Measurements from ENCODE around the gene LYZL2.

The LYZL2 gene

DNA sequence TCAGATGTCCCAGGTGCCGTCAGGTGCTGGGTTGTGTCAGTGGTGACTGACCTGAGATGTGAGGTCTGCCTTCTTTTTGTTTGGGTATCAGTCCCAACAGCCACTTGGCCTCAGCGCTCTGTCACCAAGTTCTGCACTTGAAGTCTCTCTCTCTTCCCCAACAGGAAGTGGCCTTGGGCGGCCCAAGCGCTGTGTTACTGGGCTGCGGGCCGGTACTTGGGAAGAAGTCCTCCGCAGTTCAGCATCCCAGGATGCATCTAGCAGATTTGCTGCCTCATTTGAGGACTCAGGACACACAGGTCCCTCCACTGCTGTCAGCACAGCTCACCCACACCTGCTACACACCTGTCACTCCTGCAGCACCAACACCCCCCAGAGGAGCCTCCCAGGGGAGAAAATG lies 40.1 kb downstream of the LYZL2 start:
- no peak for DNase-seq

DNA sequence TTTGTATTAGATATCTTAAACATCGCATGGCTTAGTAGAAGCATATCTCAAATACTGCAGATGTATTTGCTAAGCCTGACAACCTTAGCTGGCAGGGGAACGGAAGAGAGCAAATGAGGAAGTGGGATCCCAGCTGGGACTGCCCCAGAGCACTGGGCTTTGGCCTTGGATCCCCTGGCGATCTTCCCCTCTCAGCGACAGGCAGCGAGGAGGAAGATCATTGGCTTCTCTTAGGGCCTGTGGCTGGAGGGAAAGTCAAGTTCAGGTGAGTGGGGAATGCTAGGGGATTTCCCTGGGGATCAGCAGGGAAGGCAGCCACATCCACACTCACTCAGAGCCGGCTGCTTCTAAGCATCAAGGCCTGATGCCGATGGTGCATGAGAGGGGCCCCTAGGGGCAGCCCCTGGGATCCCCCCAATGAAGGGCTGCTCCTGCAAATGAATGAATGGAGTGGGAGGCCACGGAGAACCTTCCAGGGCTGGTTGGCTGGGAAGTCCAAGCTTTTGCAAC lies 42.0 kb downstream of the LYZL2 start:
- DNase-seq = no peak

DNA sequence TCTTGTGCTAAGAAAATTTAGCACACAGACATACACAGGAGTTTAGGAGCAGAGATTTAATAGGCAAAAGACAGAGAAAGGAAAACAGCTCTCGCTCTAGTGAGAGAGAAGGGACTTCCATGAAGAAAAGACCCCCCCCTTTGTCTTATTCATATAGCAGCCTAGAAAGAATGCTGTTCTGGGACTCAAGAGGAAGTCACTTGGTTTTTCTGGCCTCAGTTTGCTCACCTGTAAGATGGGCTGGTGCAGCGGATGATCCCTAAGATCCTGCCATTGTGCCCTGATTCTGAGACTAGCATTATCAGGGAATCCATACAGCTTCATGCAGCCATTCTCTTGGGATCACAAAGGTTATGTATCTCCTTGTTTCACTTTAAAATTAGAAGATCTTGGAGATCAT lies 42.7 kb downstream of the LYZL2 start:
- DNase-seq = no peak

DNA sequence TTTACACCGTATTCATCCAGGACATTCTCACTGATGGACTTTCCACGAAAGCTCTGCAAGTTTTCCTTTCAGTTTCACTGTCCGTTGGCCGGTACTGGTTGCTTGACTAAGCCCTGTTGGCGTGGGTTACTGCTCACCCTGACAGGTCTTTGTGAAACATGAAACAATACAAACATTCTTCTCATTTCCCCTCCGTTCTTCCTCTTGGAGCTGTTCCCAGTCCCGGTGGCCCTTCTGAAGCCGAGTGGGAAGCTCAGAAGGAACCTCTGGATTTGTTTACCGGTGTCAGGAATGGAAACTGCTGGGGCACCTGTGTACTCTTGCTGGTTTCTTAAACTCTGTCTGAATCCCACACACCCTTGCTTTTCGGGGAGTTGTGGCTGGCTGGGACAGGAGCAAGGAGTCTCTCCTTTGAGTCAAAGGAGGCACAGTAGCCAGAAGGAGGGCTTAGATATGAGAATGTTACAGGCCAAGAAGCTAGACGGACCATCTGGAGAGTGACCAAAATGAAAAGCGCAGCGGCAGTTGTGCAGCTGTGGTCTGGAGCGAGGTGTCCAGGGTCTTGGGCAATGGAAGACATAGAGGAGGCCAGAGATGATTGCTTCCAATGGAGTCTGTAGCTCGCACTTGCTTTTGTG lies 45.7 kb downstream of the LYZL2 start:
- DNase-seq = no peak

DNA sequence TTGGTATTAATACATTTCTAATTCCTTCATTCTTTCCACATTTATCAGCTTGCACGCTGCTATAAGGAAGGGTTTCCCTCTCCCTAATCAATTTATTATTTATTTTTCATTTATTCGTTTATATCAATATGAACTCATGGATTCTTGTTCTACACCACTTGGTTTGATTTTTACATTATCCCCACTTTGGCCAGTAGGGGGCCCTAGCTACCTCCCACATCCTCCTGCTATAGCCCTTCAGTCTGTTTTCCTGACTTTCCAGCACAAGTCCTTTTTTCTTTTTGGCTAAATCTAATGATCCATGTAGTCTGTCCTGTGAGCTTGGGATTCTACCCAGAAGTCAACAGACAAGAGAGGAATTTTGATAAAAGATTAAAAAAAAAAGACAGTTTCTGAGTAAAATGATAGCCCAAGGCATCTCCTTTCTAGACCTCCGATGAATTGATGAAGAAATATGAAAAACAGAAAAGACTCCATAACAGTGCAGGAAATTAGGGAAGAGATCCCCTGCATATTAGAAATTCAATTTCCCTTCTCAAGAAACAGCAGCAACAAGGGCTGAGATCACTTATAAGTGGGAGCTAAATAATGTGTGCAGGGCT lies 47.7 kb downstream of the LYZL2 start:
- DNase-seq = no peak

DNA sequence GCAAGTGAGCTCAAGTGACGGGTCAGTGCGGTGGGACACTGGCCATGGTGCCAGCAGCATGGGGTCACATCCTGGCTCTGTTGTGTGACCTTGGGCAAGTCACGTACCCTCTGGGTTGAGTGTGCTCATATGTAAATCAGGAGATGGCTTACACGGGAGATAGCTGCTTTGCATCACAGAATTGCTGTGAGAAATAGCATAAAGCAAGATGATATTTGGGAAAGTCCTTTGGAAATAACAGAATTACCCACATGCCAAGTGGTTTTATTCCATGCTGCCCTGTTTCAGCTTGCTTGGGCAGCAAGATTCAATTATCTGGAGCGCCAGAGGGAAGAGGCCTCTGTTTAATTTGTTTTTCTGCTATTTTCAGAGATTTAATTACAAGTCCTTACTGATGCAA lies 48.9 kb downstream of the LYZL2 start:
- DNase-seq = no peak

DNA sequence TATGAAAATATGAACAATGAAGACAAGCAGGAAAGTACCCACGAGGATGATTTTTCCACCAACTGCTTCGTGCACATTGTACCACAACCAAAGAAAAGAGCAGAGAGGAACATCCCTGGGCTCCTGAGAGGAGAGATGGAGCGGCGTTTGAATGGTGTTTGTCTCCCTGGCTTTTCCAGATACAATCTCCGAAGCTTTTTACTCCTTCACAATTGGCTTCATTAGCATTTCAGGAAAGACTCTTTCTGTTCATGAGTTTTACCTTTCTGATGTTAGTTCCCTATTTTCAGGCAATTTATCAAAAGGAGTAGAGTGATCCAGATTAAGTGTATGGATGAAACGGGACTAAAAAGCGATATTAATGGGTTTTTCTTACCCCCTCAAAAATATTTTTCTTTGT lies 49.3 kb downstream of the LYZL2 start:
- no peak for DNase-seq

DNA sequence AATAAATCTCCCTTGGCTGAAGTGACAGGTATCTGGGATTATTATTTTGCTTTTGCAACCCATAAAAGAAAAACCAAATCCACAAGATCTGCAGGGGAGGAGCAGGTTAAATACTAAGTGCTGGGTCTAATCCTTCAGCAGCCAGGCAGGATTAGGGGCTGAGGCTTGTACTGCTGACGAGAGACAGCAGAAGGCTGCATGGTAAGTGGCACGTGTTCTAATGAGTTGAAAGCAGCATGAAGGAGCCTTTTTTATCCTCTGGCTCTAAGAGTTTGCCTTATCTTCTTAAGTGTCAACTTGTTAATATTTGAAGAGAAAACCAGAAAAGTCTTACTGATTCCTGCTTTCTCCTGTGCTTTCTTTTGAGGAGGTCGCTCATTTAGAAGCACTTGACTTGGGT lies 50.0 kb downstream of the LYZL2 start:
- no peak for DNase-seq

DNA sequence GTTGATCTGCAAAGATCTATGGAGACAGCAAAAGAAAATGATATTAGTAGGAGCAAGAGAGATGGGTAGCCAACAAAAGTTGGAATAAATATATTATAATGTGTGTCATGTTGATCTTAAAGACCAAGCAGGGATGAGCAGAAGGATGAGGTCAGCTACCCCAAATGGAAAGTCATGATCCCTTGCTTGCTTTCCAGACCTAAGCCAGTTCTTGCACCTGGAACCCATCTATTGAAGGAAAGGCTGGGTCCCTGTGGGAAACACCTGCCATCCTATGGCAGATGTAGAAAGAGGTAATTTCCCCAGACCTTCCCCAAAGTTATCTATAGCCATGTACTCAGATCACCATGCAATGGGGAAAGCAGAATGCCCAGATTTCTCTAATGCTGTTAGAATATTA lies 52.5 kb downstream of the LYZL2 start:
- DNase-seq = no peak

DNA sequence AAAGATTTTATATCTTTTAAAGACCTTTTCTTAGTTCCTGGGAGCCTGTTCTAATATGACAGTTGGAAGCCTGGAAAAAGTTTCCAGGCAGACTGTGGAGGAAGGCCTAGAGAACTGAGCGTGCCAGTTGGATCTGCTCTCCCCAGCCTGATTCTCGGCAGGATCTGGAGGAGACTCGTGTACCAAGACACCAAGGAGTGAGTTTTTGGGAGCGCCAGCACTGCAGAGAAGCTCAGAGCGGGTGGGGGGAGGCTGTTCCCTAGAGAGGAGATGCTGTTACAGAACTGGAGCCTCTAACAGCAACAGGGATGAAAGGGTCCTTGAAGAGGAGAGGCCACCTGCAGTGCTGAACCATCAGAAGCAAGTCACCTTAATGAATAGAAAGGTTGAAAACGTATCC lies 52.9 kb downstream of the LYZL2 start:
- DNase-seq = no peak

DNA sequence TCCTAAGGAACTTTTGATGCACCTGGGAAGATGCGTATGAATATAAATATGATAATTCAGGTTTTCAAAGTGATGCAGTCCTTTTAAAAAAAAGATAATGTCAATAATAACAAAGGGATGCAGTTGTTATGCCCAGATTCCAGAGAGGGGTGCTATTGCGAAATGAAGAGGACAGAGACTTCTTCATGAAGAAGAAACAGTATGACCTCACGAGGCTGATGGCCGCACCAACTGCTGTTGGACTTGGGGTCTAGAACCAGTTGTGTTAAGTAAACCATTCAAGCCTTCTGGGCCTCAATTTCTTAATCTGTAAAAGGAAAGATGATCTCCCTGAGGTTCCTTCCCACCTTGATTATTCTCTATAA lies 55.1 kb downstream of the LYZL2 start:
- DNase-seq = no peak

DNA sequence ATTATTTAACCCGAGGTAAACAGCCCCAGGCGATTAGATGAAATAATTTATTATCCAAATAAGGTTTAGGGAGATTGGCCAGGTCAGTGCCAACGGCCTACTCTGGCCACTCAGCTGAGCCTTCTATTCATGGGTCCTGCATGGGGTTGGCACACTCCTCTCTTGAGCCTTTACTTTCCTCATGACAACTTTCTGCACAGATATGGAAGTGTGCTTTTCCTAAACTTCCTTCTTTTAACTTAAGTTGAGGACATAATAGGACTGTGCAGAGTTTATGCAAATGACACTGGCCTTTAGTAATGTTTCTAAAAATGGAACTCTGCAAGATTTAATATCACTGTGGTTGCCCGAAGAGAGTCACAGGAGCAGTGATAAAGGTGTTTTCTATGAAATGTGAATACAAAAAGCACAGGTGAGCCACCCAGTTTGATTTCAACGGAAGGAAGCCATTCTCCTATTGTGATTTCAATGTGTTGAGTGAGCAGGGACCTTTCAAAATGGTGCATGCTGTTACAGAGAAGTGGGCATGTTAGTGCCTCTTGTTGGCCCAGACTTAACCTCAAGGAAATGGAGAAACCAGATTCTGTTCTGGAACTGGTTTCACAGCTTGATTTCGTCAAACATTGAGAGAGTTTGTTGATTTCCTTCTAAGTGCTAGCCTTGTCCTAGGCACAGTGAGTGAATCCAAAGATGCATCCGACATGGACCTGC lies 55.7 kb downstream of the LYZL2 start:
- DNase-seq = no peak

DNA sequence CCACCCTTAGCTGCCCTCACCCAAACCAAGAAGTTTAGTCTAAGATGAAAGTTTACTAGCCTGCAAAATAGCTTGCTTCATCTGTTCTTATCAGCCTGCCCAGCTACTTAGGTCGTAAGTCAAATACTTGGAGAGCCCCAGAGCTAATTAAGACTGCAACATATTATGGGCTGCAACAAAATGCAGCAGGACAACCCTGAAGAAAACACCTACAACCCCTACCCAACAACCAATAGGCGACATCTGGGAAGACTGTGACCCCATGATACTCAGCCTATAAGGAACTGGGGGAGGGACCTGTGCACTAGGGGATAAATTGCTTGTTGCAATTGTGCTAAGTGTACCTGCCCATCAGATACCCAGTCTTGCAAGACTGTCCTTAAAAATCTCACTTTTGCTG lies 64.1 kb downstream of the LYZL2 start:
- no peak for DNase-seq

DNA sequence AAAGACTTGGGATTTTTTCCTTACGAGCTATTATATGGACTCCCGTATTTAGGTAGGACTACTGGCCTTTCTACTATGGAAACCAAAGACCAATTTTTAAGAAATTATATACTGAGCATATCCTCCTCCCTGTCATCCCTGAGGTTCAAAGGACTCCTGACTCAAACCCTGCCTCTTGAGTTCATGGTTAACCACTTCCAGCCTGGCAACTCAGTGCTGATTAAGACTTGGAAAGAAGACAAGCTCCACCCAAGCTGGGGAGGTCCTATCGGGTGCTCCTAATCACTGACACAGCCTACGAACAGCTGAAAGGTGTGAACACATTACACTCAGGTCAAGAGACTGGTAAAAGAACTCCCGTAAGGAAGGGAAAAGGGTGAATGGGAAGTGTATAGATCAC lies 66.8 kb downstream of the LYZL2 start:
- DNase-seq = no peak
